CD8-positive, alpha-beta memory T cell (primary cell): ENCODE results near the gene ZNF429. TPM values are rescaled to one million over a fixed set of nuclear protein-coding genes. Genes with fewer than 3 reads are reported as not detected.

ENCODE experiments used
- CTCF ChIA-PET: fragments of 350-600 bp; sonication (Branson Sonifier 250); formaldehyde crosslinking; loops from one replicate; lab custom pipeline; 2021; ENCODE audit warnings: antibody characterized with exemption; lab: Charles Lee
- POLR2A ChIA-PET: fragments of 350-600 bp; sonication (Branson Sonifier 250); formaldehyde crosslinking; loops from one replicate; lab custom pipeline; 2021; ENCODE audit warnings: antibody characterized with exemption; lab: Charles Lee
- DNase-seq, 5 donors: peaks; one replicate each; pipeline versions ENCODE4 v3.0.0 to v3.0.0-alpha.2; 2020 to 2022; ENCODE audit warnings: mixed read lengths in 1 of 5
- H3K27ac ChIP-seq: one replicate; pipeline ENCODE4 v1.7.0; 2013; ENCODE audit warnings: low read depth, mild to moderate bottlenecking, low read length, moderate library complexity
- H3K27me3 ChIP-seq: 2 replicates; pipeline ENCODE4 v1.7.0; 2013; ENCODE audit warnings: low read length, mild to moderate bottlenecking; ENCODE audit not compliant: insufficient read depth, poor library complexity, severe bottlenecking
- H3K36me3 ChIP-seq: 2 replicates; pipeline ENCODE4 v1.7.0; 2013; ENCODE audit warnings: mild to moderate bottlenecking, low read length, moderate library complexity; ENCODE audit not compliant: insufficient read depth
- H3K4me1 ChIP-seq: 2 replicates; pipeline ENCODE4 v1.7.0; 2013; ENCODE audit warnings: mild to moderate bottlenecking, low read length, moderate library complexity; ENCODE audit not compliant: insufficient read depth
- H3K4me3 ChIP-seq: 2 replicates; pipeline ENCODE4 v1.7.0; 2013; ENCODE audit warnings: mild to moderate bottlenecking, low read length
- H3K9me3 ChIP-seq: 2 replicates; pipeline ENCODE4 v1.7.0; 2013; ENCODE audit warnings: mild to moderate bottlenecking, low read length
- H3K27ac Mint-ChIP-seq, 8 donors: one replicate each; pipeline ENCODE4 v1.8.0; 2020 to 2021; ENCODE audit warnings: mixed read lengths in 8 of 8, mild to moderate bottlenecking in 6 of 8, inconsistent platforms in 3 of 8, moderate library complexity in 3 of 8
- H3K27me3 Mint-ChIP-seq, 2 donors: one replicate each; pipeline ENCODE4 v1.8.0; 2020 to 2021; ENCODE audit warnings: mixed read lengths in 2 of 2, mild to moderate bottlenecking in 1 of 2, moderate library complexity in 1 of 2
- H3K36me3 Mint-ChIP-seq, 3 donors: one replicate each; pipeline ENCODE4 v1.8.0; 2020 to 2021; ENCODE audit warnings: mixed read lengths in 3 of 3, inconsistent platforms in 1 of 3, mild to moderate bottlenecking in 1 of 3
- H3K4me1 Mint-ChIP-seq, 3 donors: one replicate each; pipeline ENCODE4 v1.8.0; 2020 to 2021; ENCODE audit warnings: mixed read lengths in 3 of 3, inconsistent platforms in 1 of 3, mild to moderate bottlenecking in 1 of 3
- H3K4me3 Mint-ChIP-seq, 7 donors: one replicate each; pipeline ENCODE4 v1.8.0; 2020 to 2021; ENCODE audit warnings: mixed read lengths in 7 of 7, mild to moderate bottlenecking in 6 of 7, moderate library complexity in 4 of 7, inconsistent platforms in 2 of 7
- H3K9me3 Mint-ChIP-seq, 5 donors: one replicate each; pipeline ENCODE4 v1.8.0; 2020 to 2022; ENCODE audit warnings: mixed read lengths in 5 of 5, mild to moderate bottlenecking in 3 of 5, moderate library complexity in 2 of 5, inconsistent platforms in 1 of 5
- polyA plus RNA-seq: library from polyadenylated mRNA; unstranded; fragments of 300-500 nt; fragmentation: Illumina TruSeq; gene quantifications from one replicate; pipeline ENCODE4 v1.2.3, GENCODE V29; 2021
- total RNA-seq, 2 experiments: library from RNA; stranded (reverse); gene quantifications; one replicate each; pipeline ENCODE4 v1.2.3, GENCODE V29; 2021

Gene ZNF429
- total and polyA plus RNA-seq, 3 experiments from 2014 or later: 8.5 to 34.3 (median 9.0) TPM

- Mint-ChIP-seq H3K27ac (peak overlapping the region in 5 of 8 donors; percentile 38 to 92 (median 87)), H3K4me1 (peaks cover 8 to 26% (median 14%) of the 10 kb centered on the region in 3 donors), H3K4me3 (peak overlapping the region in 5 of 7 donors; percentile 61 to 90 (median 71)), H3K27me3 (peaks cover 10 to 24% of the 10 kb centered on the region in 2 donors), H3K36me3 (peaks cover 0 to 14% (median 1%) of the 10 kb centered on the region in 3 donors), H3K9me3 (peaks cover 0 to 32% (median 12%) of the 10 kb centered on the region in 5 donors)
- H3K27ac ChIP-seq: no peak overlapping the region
- POLR2A ChIA-PET: no interaction called here
- no peaks in the 10 kb centered on the region for H3K27me3 ChIP-seq
- CTCF ChIA-PET: no interaction called here
- no peaks in the 10 kb centered on the region for H3K9me3 ChIP-seq
- DNase-seq: no peak
- no peak overlapping the region for H3K4me3 ChIP-seq
- no peaks in the 10 kb centered on the region for H3K36me3 ChIP-seq
- no peaks in the 10 kb centered on the region for H3K4me1 ChIP-seq
These were observed 80.0 kb downstream of the ZNF429 start for GRCh38 chr19:21585281-21585890.

- H3K27ac Mint-ChIP-seq: peak overlapping the region in 4 of 8 donors; percentile 57 to 91 (median 82)
These were observed 81.1 kb downstream of the ZNF429 start for GRCh38 chr19:21586311-21587116.

GRCh38 chr19:21587117-21587461 lies 81.7 kb downstream of the ZNF429 start:
- Histone ChIP-seq H3K36me3 (no peaks in the 10 kb centered on the region), H3K9me3 (no peaks in the 10 kb centered on the region), H3K4me1 (no peaks in the 10 kb centered on the region), H3K4me3 (no peak overlapping the region), H3K27me3 (no peaks in the 10 kb centered on the region), H3K27ac (no peak overlapping the region)
- Mint-ChIP-seq H3K27ac (peak overlapping the region in 3 of 8 donors; percentile 57 to 91 (median 80)), H3K9me3 (peaks cover 0 to 26% (median 6%) of the 10 kb centered on the region in 5 donors), H3K36me3 (peaks cover 0 to 11% (median 1%) of the 10 kb centered on the region in 3 donors), H3K4me3 (peak overlapping the region in 6 of 7 donors; percentile 59 to 91 (median 82)), H3K27me3 (peaks cover 10 to 20% of the 10 kb centered on the region in 2 donors), H3K4me1 (peaks cover 5 to 14% (median 8%) of the 10 kb centered on the region in 3 donors)
- DNase-seq: no peak
- CTCF ChIA-PET: no interaction called here
- POLR2A ChIA-PET: no interaction called here

More at GRCh38 chr19:21586311-21587116, 81.1 kb downstream of the ZNF429 start:
- Mint-ChIP-seq H3K27me3 (peaks cover 10 to 24% of the 10 kb centered on the region in 2 donors), H3K4me1 (peaks cover 8 to 20% (median 9%) of the 10 kb centered on the region in 3 donors), H3K4me3 (peak overlapping the region in 6 of 7 donors; percentile 59 to 91 (median 82)), H3K9me3 (peaks cover 0 to 28% (median 6%) of the 10 kb centered on the region in 5 donors), H3K36me3 (peaks cover 0 to 14% (median 1%) of the 10 kb centered on the region in 3 donors)
- DNase-seq: peak in 1 of 5 donors; percentile 10
- Histone ChIP-seq H3K27ac (no peak overlapping the region), H3K4me1 (no peaks in the 10 kb centered on the region), H3K36me3 (no peaks in the 10 kb centered on the region), H3K9me3 (no peaks in the 10 kb centered on the region), H3K4me3 (no peak overlapping the region), H3K27me3 (no peaks in the 10 kb centered on the region)
- CTCF ChIA-PET: no interaction called here
- POLR2A ChIA-PET: no interaction called here

- Mint-ChIP-seq H3K4me3 (peak overlapping the region in 5 of 7 donors; percentile 77 to 91 (median 83)), H3K9me3 (peaks cover 0 to 24% (median 6%) of the 10 kb centered on the region in 5 donors), H3K27me3 (peaks cover 10 to 20% of the 10 kb centered on the region in 2 donors), H3K27ac (peak overlapping the region in 3 of 8 donors; percentile 47 to 91 (median 83)), H3K4me1 (peaks cover 5 to 14% (median 8%) of the 10 kb centered on the region in 3 donors), H3K36me3 (peaks cover 0 to 11% (median 1%) of the 10 kb centered on the region in 3 donors)
- Histone ChIP-seq H3K36me3 (no peaks in the 10 kb centered on the region), H3K4me3 (no peak overlapping the region), H3K9me3 (no peaks in the 10 kb centered on the region), H3K27me3 (no peaks in the 10 kb centered on the region), H3K4me1 (no peaks in the 10 kb centered on the region), H3K27ac (no peak overlapping the region)
- ChIA-PET CTCF (no interaction called here), POLR2A (no interaction called here)
- no peak for DNase-seq
These were observed 82.1 kb downstream of the ZNF429 start for GRCh38 chr19:21587549-21587948.

GRCh38 chr19:21588065-21588601 lies 82.7 kb downstream of the ZNF429 start:
- peaks cover 0 to 21% (median 6%) of the 10 kb centered on the region in 5 donors for H3K9me3 Mint-ChIP-seq
- DNase-seq: no peak
- peaks cover 5 to 14% (median 8%) of the 10 kb centered on the region in 3 donors for H3K4me1 Mint-ChIP-seq
- no peaks in the 10 kb centered on the region for H3K4me1 ChIP-seq
- no peaks in the 10 kb centered on the region for H3K27me3 ChIP-seq
- ChIA-PET POLR2A (no interaction called here), CTCF (no interaction called here)
- peak overlapping the region in 2 of 8 donors; percentile 83 to 91 for H3K27ac Mint-ChIP-seq
- no peaks in the 10 kb centered on the region for H3K9me3 ChIP-seq
- H3K4me3 Mint-ChIP-seq: peak overlapping the region in 5 of 7 donors; percentile 37 to 89 (median 82)
- peaks cover 10 to 20% of the 10 kb centered on the region in 2 donors for H3K27me3 Mint-ChIP-seq
- H3K27ac ChIP-seq: no peak overlapping the region
- H3K36me3 Mint-ChIP-seq: peaks cover 0 to 11% (median 1%) of the 10 kb centered on the region in 3 donors
- H3K36me3 ChIP-seq: no peaks in the 10 kb centered on the region
- no peak overlapping the region for H3K4me3 ChIP-seq

GRCh38 chr19:21590867-21591266 lies 85.5 kb downstream of the ZNF429 start:
- Histone ChIP-seq H3K9me3 (no peaks in the 10 kb centered on the region), H3K4me1 (no peaks in the 10 kb centered on the region), H3K4me3 (no peak overlapping the region), H3K27ac (no peak overlapping the region), H3K27me3 (no peaks in the 10 kb centered on the region), H3K36me3 (no peaks in the 10 kb centered on the region)
- ChIA-PET CTCF (no interaction called here), POLR2A (no interaction called here)
- Mint-ChIP-seq H3K4me1 (peaks cover 0 to 4% (median 4%) of the 10 kb centered on the region in 3 donors), H3K36me3 (peaks cover 0 to 4% (median 0%) of the 10 kb centered on the region in 3 donors), H3K4me3 (no peak overlapping the region), H3K27ac (peak overlapping the region in 3 of 8 donors; percentile 17 to 67 (median 56)), H3K9me3 (peaks cover 0 to 6% (median 1%) of the 10 kb centered on the region in 5 donors), H3K27me3 (peaks cover 2 to 7% of the 10 kb centered on the region in 2 donors)
- DNase-seq: no peak

- Histone ChIP-seq H3K27me3 (no peaks in the 10 kb centered on the region), H3K4me3 (no peak overlapping the region), H3K4me1 (no peaks in the 10 kb centered on the region), H3K9me3 (no peaks in the 10 kb centered on the region), H3K27ac (peak overlapping the region; percentile 64), H3K36me3 (no peaks in the 10 kb centered on the region)
- Mint-ChIP-seq H3K36me3 (peaks cover 0 to 4% (median 2%) of the 10 kb centered on the region in 3 donors), H3K4me3 (no peak overlapping the region), H3K27ac (peak overlapping the region in 1 of 8 donors; percentile 21), H3K9me3 (peaks cover 0 to 6% (median 1%) of the 10 kb centered on the region in 5 donors), H3K4me1 (no peaks in the 10 kb centered on the region), H3K27me3 (peaks cover 0 to 3% of the 10 kb centered on the region in 2 donors)
- POLR2A ChIA-PET: no interaction called here
- no peak for DNase-seq
- CTCF ChIA-PET: no interaction called here
These were observed 87.6 kb downstream of the ZNF429 start for GRCh38 chr19:21593008-21593481.
